Transverse colon (tissue), 4 donors: Measurements from ENCODE around the gene FCHSD2. TPM values are rescaled to one million over a fixed set of nuclear protein-coding genes. Genes with fewer than 3 reads are reported as not detected.

Source experiments
- DNase-seq: peaks from one replicate; pipeline ENCODE4 v3.0.0-alpha.2; 2019
- H3K27ac ChIP-seq, 4 donors: fragments of 200-600 bp; sonication (generic); 2 replicates each; pipeline ENCODE4 v1.5.1; 2016 to 2018; ENCODE audit warnings: inconsistent platforms in 4 of 4
- H3K27me3 ChIP-seq: fragments of 200-600 bp; sonication (generic); 2 replicates; pipeline ENCODE4 v1.5.1; 2017; ENCODE audit warnings: inconsistent platforms
- H3K36me3 ChIP-seq, 4 donors: fragments of 200-600 bp; sonication (generic); 2 replicates each; pipeline ENCODE4 v1.5.1; 2017 to 2019; ENCODE audit warnings: inconsistent platforms in 4 of 4
- H3K4me1 ChIP-seq, 4 donors: fragments of 200-600 bp; sonication (generic); 2 replicates each; pipeline ENCODE4 v1.5.1; 2017 to 2020; ENCODE audit warnings: inconsistent platforms in 4 of 4
- H3K4me3 ChIP-seq, 4 donors: fragments of 200-600 bp; sonication (generic); 1 replicate in 1 of 4; 2 replicates in 3 of 4; pipeline versions ENCODE4 v1.5.1 to v1.6.1; 2017 to 2019; ENCODE audit warnings: inconsistent platforms in 4 of 4
- H3K9me3 ChIP-seq, 2 donors: fragments of 200-600 bp; sonication (generic); 2 replicates each; pipeline ENCODE4 v1.5.1; 2017 to 2019; ENCODE audit warnings: inconsistent platforms in 2 of 2
- CTCF ChIP-seq, 5 experiments: fragments of 200-600 bp in 3 of 5; fragments of 450-650 bp in 2 of 5; sonication (generic) in 3 of 5; IDR thresholded peaks; 1 replicate in 2 of 5; 2 replicates in 3 of 5; pipeline ENCODE4 v1.5.1; 2016 to 2017; ENCODE audit warnings: antibody characterized with exemption in 5 of 5, inconsistent platforms in 3 of 5, mild to moderate bottlenecking in 2 of 5, moderate library complexity in 1 of 5
- EP300 ChIP-seq: sonication (generic); formaldehyde crosslinking; IDR thresholded peaks from one replicate; pipeline ENCODE4 v1.6.1; 2017; ENCODE audit warnings: antibody characterized with exemption, low read depth
- POLR2A ChIP-seq: fragments of 450-650 bp; IDR thresholded peaks from one replicate; pipeline ENCODE4 v1.6.1; 2016; ENCODE audit warnings: antibody characterized with exemption, mild to moderate bottlenecking, moderate library complexity
- POLR2AphosphoS5 ChIP-seq, 3 donors: sonication (generic); formaldehyde crosslinking; IDR thresholded peaks; one replicate each; pipeline ENCODE4 v1.6.1; 2016; ENCODE audit warnings: antibody characterized with exemption in 3 of 3
- WGBS, 2 donors: methylation state at CpG; one replicate each; pipeline ENCODE4 v1.1.5; 2018; ENCODE audit warnings: low coverage in 1 of 2; 5-methylcytosine and 5-hydroxymethylcytosine counted together
- in situ Hi-C, 4 donors: fragments of 200-750 bp; cut with MboI; loops; one replicate each; pipeline versions ENCODE4 v1.15.0 to v1.15.1; 2017; ENCODE audit warnings: low sequenced_read_pairs in 3 of 4, low pct_ligation_motif_present in 1 of 4, low pct_unique_long_range_greater_than_20kb in 1 of 4
- intact Hi-C: fragments of 100-400 bp; cut with DNase I; formaldehyde crosslinking; loops from one replicate; pipeline ENCODE4 v1.15.1; 2023; ENCODE audit warnings: low total_unique reads
- total RNA-seq, 4 donors: library from RNA; depleted of rRNA; stranded (reverse); fragments of >200 nt; gene quantifications; one replicate each; pipeline ENCODE4 v1.1.0, GENCODE V29; 2016

The FCHSD2 gene
- total RNA-seq, 4 donors from 2014 or later, result 9.1 to 15.9 (median 15.0) TPM

- Histone ChIP-seq H3K4me3 (no peak overlapping the region), H3K9me3 (no peaks in the 10 kb centered on the region), H3K36me3 (no peaks in the 10 kb centered on the region), H3K27ac (no peak overlapping the region), H3K27me3 (no peaks in the 10 kb centered on the region), H3K4me1 (peaks cover 5 to 17% (median 13%) of the 10 kb centered on the region in 4 donors)
- no peak for DNase-seq
- in situ Hi-C loops, result no loop called here
- TF ChIP-seq POLR2AphosphoS5 (IDR thresholded peaks at IDR 0.05) (no peak), EP300 (no peak), CTCF (IDR thresholded peaks at IDR 0.05) (no peak), POLR2A (no peak)
- WGBS, 2 donors, result 79 to 86% methylated on average over 10 to 15 of the region's 15 CpGs
- intact Hi-C loops, result no loop called here
Observed at GRCh38 chr11:72824811-72825505, 317.2 kb downstream of the FCHSD2 start.

- TF ChIP-seq POLR2AphosphoS5 (IDR thresholded peaks at IDR 0.05), result no peak
- no peak for TF ChIP-seq EP300
- TF ChIP-seq CTCF (IDR thresholded peaks at IDR 0.05), result no peak
- no peak for TF ChIP-seq POLR2A
Observed at GRCh38 chr11:72824020-72824419, 318.1 kb downstream of the FCHSD2 start.

GRCh38 chr11:72823105-72823804 lies 318.9 kb downstream of the FCHSD2 start:
- no peaks in the 10 kb centered on the region for H3K9me3 ChIP-seq
- 98% methylated on average over 6 of the region's 9 CpGs; no CpG with 5 or more reads in 1 of the 2 donors for WGBS, 2 donors
- no peak overlapping the region for H3K4me3 ChIP-seq
- no peak for DNase-seq
- peak overlapping the region in 1 of 4 donors; percentile 71 for H3K27ac ChIP-seq
- no peaks in the 10 kb centered on the region for H3K36me3 ChIP-seq
- intact Hi-C loops, result no loop called here
- in situ Hi-C loops, result no loop called here
- TF ChIP-seq CTCF (IDR thresholded peaks at IDR 0.05), result no peak
- TF ChIP-seq POLR2AphosphoS5 (IDR thresholded peaks at IDR 0.05), result no peak
- TF ChIP-seq EP300, result no peak
- TF ChIP-seq POLR2A, result no peak
- H3K4me1 ChIP-seq, result peaks cover 5 to 16% (median 12%) of the 10 kb centered on the region in 4 donors
- no peaks in the 10 kb centered on the region for H3K27me3 ChIP-seq

More at GRCh38 chr11:72824020-72824419, 318.1 kb downstream of the FCHSD2 start:
- H3K9me3 ChIP-seq, result no peaks in the 10 kb centered on the region
- H3K4me1 ChIP-seq, result peaks cover 5 to 17% (median 13%) of the 10 kb centered on the region in 4 donors
- intact Hi-C loops (no loop called here), in situ Hi-C loops (no loop called here)
- H3K36me3 ChIP-seq, result no peaks in the 10 kb centered on the region
- no peak overlapping the region for H3K27ac ChIP-seq
- no peaks in the 10 kb centered on the region for H3K27me3 ChIP-seq
- no peak overlapping the region for H3K4me3 ChIP-seq
- 87% methylated on average over 7 of the region's 7 CpGs; no CpG with 5 or more reads in 1 of the 2 donors for WGBS, 2 donors
- DNase-seq, result no peak

- WGBS, 2 donors, result 33% methylated on average over 60 of the region's 82 CpGs; no CpG with 5 or more reads in 1 of the 2 donors
- peaks cover 5 to 12% (median 10%) of the 10 kb centered on the region in 4 donors for H3K4me1 ChIP-seq
- DNase-seq, result peak; percentile 92
- peak overlapping the region; percentile 63 to 72 (median 70) for H3K27ac ChIP-seq
- peak; percentile 37 to 49 (median 48) for TF ChIP-seq POLR2AphosphoS5 (IDR thresholded peaks at IDR 0.05)
- peak in 3 of 5 experiments; percentile 20 to 73 (median 39) for TF ChIP-seq CTCF (IDR thresholded peaks at IDR 0.05)
- peak; percentile 61 for TF ChIP-seq POLR2A
- no peak for TF ChIP-seq EP300
- in situ Hi-C loops, result no loop called here
- H3K36me3 ChIP-seq, result no peaks in the 10 kb centered on the region
- H3K27me3 ChIP-seq, result no peaks in the 10 kb centered on the region
- no peaks in the 10 kb centered on the region for H3K9me3 ChIP-seq
- H3K4me3 ChIP-seq, result peak overlapping the region; percentile 27 to 47 (median 36)
- intact Hi-C loops, result no loop called here
Observed at GRCh38 chr11:72821920-72822799, 320.0 kb downstream of the FCHSD2 start.
